NOMO-1 treated with DMSO at 0.1 percent for 48 hours (cell line): ENCODE data around the gene LRRC27.
"Not testable (repeated sequence)": the region's sequence is repeated elsewhere in the genome, so short reads cannot be mapped to it uniquely, and the experiment has no call there.

ENCODE experiments used
- DNase-seq: peaks from one replicate; lab custom pipeline; 2025; ENCODE audit not compliant: unreplicated experiment; lab: John Stamatoyannopoulos, UW

LRRC27 gene

GRCh38 chr10:132314881-132315280 lies 17.1 kb upstream of the LRRC27 start:
- DNase-seq, result not testable (repeated sequence)

GRCh38 chr10:132316133-132316532 lies 15.9 kb upstream of the LRRC27 start:
- DNase-seq, result no peak

GRCh38 chr10:132317477-132317876 lies 14.5 kb upstream of the LRRC27 start:
- not testable (repeated sequence) for DNase-seq

DNA sequence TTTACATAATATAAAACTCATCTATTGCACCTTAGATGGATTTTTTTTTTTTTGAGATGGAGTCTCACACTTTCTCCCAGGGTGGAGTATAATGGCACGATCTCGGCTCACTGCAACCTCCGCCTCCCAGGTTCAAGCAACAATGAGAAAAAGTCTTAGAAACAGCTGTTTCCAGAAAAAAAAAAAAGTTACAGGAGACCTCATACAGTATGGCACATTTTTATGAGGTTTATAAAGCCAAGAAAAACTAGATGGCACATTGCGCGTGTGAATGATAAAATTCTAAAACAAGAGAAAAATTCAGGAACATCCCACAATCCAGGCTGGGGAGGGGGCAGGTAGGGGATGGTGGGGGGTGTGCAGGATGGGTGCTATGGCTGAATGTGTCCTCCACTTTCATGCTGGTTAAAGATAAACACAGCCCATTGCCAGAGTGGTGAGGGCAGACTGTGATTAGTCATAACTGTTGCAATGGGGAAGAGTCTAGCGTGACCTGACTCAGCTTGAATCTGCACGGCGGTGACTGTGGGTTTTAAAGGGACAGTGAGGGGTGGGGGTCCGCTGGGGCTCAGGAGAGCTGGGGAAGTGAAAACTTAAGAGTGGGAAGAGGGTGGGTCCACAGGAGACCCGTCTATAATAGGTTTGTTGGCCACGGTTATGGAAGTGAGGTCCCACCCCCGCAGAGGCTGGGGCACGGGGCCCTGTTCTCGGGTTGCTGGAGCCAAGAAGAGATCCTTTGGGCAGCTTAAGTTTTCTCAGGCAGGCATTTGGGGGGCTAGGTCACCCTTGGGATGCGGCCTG lies 11.9 kb upstream of the LRRC27 start:
- peak; percentile 86 for DNase-seq

GRCh38 chr10:132320654-132321469 lies 11.1 kb upstream of the LRRC27 start:
- peak; percentile 41 for DNase-seq

DNA sequence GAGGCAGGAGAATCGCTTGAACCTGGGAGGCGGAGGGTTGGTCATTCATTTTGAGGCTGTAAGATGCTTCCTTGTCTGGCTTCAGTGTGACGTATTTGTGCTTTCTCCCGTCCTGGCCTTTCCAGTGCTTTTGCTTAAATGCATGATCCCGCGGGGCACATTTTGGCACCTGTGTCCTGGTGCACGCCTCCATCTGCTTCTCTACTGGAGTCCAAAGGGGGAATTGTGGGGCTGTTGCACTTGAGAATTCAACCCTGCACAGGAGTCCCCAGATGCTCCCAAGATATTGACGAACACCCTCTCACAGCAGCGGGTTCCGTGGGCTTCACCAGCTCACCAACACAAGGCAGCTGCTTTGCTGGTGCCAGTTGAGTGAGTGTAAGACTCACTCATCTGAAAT lies 10.3 kb upstream of the LRRC27 start:
- DNase-seq, result no peak

DNA sequence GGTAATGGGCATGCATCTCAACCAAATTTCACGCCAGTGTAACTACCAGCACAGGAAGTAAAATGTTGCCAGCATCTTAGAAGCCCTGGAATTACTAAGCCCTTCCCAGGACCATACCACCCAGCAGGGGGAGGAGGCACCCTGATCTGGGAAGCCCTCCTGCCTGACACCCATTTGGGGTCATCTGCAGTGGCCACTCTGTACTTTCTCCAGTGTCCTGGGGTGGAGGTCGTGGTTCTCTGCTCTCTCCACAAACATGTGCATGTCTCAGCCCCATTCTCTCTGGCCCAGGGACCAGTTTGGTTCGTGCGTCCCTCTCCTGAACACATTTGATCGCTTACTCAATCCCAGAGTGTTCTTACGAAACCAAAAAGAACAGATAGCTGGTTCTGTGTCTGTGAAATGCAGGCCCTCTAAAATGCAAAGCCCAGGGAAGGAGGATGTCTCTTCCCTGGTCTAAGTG lies 9.4 kb upstream of the LRRC27 start:
- peak; percentile 59 for DNase-seq

GRCh38 chr10:132324186-132324585 lies 7.8 kb upstream of the LRRC27 start:
- no peak for DNase-seq

DNA sequence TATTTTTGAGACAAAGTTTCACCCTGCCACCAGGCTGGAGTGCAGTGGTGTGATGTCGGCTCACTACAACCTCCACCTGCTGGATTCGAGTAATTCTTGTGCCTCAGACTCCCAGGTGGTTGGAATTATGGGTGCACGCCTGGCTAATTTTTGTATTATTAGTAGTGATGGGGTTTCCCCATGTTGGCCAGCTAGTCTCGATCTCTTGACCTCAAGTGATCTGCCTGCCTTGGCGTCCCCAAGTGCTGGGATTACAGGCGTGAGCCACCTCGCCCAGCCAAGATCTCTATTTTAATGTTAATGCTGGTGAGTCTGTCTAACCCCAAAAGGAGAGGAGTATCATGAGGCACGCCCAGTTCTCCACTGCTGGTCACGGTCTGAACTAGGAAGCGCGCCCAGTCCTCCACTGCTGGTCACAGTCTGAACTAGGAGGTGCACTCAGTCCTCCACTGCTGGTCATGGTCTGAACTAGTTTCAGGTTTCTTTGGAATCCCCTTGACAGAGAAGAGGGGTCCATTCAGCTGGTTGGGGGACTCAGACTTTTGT lies 5.6 kb upstream of the LRRC27 start:
- no peak for DNase-seq

- no peak for DNase-seq
These were observed 5.1 kb upstream of the LRRC27 start for GRCh38 chr10:132326925-132327324.

- DNase-seq, result no peak
These were observed 3.9 kb upstream of the LRRC27 start for GRCh38 chr10:132328106-132328505.

GRCh38 chr10:132328738-132329137 lies 3.3 kb upstream of the LRRC27 start:
- no peak for DNase-seq

DNA sequence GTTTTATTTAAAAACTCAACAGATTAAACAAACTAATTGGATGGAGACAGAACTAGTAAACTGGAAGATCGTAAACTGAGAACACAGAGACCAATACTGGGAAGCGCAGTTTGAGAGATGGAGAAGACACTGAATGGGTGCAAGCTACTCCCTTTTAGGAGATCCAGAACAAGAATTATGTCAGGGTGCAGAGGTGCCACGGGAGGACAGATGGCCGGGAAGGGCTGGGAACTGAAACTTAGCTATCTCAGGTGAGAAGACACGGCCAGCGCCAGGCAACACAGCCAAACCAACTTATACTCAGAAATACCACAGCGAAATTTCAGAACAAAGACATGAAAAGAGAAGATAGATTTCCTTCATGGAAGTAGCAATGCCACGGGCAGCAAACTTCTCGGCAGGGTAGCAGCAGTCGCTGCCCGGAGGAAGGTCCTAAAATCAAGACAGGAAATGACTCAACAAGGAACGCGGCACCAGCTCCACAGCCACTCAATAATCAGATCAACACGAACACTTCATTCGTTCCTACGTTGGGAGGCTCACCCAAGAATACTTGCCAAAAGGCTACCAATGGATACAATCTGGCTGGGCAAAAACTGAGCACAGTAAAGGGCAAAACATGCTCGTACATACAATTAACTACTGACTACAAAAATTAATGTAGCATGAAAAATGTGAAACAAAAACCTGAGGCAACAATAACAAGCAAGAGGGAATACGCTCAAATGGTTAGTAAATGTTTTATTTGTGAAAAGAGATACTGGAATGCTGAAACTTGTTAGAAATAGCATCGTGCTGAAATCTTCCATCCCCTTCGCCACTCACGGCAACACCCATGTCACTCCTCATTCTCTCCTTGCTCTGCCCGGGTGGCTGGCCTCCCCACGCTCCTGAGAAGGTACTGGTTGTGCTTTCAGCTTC lies 2.2 kb upstream of the LRRC27 start:
- peak; percentile 59 for DNase-seq

DNA sequence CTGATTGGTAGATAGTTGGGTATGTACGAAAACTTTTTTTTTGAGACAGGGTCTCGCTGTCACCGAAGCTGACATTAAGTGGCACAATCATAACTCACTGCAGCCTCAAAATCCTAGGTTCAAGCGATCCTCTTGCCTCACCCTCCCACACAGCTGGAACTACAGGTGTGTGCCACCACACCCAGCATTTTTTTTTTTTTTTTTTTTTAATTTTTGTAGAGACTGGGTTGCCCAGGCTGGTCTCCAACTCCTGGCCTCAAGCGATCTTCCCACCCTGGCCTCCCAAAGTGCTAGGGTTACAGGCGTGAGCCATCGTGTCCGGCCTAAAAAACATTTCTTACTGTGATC lies 1.5 kb upstream of the LRRC27 start:
- DNase-seq, result no peak

- DNase-seq, result peak; percentile 85
These were observed 401 bp downstream of the LRRC27 start for GRCh38 chr10:132332433-132332754.

DNA sequence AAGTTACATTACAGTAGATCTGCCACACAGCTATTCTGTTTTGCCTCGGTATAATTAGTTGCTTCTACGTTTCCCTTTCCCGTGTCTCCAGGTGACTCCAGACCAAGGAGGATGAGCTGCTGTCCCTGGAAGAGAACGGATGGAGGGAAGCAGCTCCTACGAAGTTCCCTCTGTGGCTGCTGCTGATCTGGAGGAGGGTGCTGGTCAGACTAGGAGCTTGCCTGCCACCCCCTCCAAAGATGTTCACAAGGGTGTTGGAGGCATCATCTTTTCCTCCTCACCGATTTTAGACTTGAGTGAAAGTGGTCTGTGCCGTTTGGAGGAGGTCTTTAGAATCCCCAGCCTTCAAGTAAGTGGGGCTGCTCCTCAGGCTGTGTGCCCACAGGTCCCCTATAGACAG lies 1.4 kb downstream of the LRRC27 start:
- DNase-seq, result no peak

DNA sequence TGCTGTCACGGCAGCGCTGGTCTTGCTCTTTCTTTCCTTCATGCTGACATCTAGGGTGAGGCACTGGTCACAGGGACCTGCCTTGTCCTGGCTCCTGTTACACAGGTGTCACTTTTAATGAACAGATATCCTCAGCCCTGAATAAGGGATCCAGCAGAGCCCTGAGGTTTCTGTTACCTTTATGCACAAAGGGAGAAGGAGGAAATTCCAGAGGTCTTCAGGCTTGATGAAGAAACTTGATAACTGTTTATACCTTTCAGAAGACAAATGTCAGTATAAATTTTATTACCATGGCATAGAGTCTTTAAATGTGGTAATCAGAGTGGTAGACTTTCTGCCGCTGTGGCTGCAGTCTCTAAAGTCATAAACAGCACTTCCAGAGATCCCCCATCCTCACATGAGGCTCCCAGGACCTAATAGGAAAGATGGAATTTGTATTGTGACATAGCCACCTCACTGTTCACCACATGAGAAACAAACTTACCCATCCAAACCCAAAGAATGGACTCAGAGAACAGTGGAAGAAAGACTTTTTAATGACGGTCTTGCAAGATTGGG lies 2.7 kb downstream of the LRRC27 start:
- no peak for DNase-seq

- DNase-seq, result peak; percentile 100
These were observed 3.4 kb downstream of the LRRC27 start for GRCh38 chr10:132335189-132336063.

- peak; percentile 38 for DNase-seq
These were observed 4.2 kb downstream of the LRRC27 start for GRCh38 chr10:132336064-132336746.
